HepG2 (cell line): ENCODE measurements around the gene CUL9. TPM values are rescaled to one million over a fixed set of nuclear protein-coding genes. Genes with fewer than 3 reads are reported as not detected.
A peak's percentile ranks its signal among the peaks of the same experiment; 100 is the strongest.

Experiments
- BRCA1 ChIP-seq: sonication (generic); formaldehyde crosslinking; IDR thresholded peaks from 2 replicates; pipeline ENCODE4 v1.4.0; 2020; ENCODE audit warnings: missing genetic modification reagents
- NONO ChIP-seq, 2 experiments: fragments of 450-650 bp in 1 of 2; sonication (generic) in 1 of 2; formaldehyde crosslinking in 1 of 2; IDR thresholded peaks in 1 of 2; conservative IDR thresholded peaks in 1 of 2; 2 replicates each; pipeline versions ENCODE4 v1.6.1 to v1.8.0; 2017 to 2022; ENCODE audit warnings: mild to moderate bottlenecking in 1 of 2, missing genetic modification reagents in 1 of 2, moderate library complexity in 1 of 2
- RXRA ChIP-seq: sonication (generic); formaldehyde crosslinking; IDR thresholded peaks from 2 replicates; pipeline ENCODE4 v1.5.1; 2020; ENCODE audit warnings: missing genetic modification reagents
- THYN1 ChIP-seq: sonication (generic); formaldehyde crosslinking; IDR thresholded peaks from 2 replicates; pipeline ENCODE4 v1.8.1; 2023; ENCODE audit warnings: low read depth, mild to moderate bottlenecking, moderate library complexity, missing genetic modification reagents, borderline replicate concordance
- YY1 ChIP-seq: IDR thresholded peaks from 2 replicates; pipeline ENCODE4 v1.6.1; 2011; ENCODE audit warnings: low read length, low read depth, moderate library complexity, mild to moderate bottlenecking; ENCODE audit not compliant: insufficient read depth, insufficient replicate concordance
- ZC3H13 ChIP-seq: sonication (generic); formaldehyde crosslinking; IDR thresholded peaks from 2 replicates; pipeline ENCODE4 v1.8.1; 2023; ENCODE audit warnings: mild to moderate bottlenecking, missing genetic modification reagents, moderate library complexity
- ZNF468 ChIP-seq: sonication (generic); formaldehyde crosslinking; IDR thresholded peaks from 2 replicates; pipeline ENCODE4 v1.8.0; 2022; ENCODE audit warnings: mild to moderate bottlenecking, moderate library complexity, missing genetic modification reagents
- polyA plus RNA-seq, 8 experiments: library from polyadenylated mRNA; depleted of rRNA in 3 of 8; stranded (reverse) in 7 of 8; unstranded in 1 of 8; fragments of >200 nt; fragmentation: Illumina TruSeq in 4 of 8; extraction: Trizol in 4 of 8; gene quantifications; 2 replicates each; pipeline versions ENCODE4 v1.2.1 to v1.2.3, GENCODE V29; 2011 to 2016; ENCODE audit warnings: low read depth in 4 of 8, missing spikeins in 1 of 8, mixed read lengths in 1 of 8; ENCODE audit not compliant: insufficient read depth in 1 of 8
- total RNA-seq, 5 experiments: library from RNA; depleted of rRNA; stranded (reverse); fragments of >200 nt; fragmentation: Illumina TruSeq; extraction: Trizol; gene quantifications; 2 replicates each; pipeline ENCODE4 v1.2.3, GENCODE V29; 2016; ENCODE audit warnings: low read depth in 1 of 5
- TF ChIP-seq, protein P1 (sequence below): sonication (generic); formaldehyde crosslinking; IDR thresholded peaks from 2 replicates; pipeline ENCODE4 v1.5.0; 2020; ENCODE audit warnings: missing genetic modification reagents
- TF ChIP-seq, protein P2 (sequence below): sonication (generic); formaldehyde crosslinking; IDR thresholded peaks from 2 replicates; pipeline ENCODE4 v1.8.0; 2022; ENCODE audit warnings: missing genetic modification reagents, mild to moderate bottlenecking, inconsistent platforms, borderline replicate concordance
- TF ChIP-seq, protein P3 (sequence below): IDR thresholded peaks from 2 replicates; pipeline ENCODE4 v1.6.1; 2016; ENCODE audit warnings: low read depth, missing genetic modification reagents, missing compliant biosample characterization
- TF ChIP-seq, protein P4 (sequence below): sonication (generic); formaldehyde crosslinking; IDR thresholded peaks from 2 replicates; pipeline ENCODE4 v1.5.0; 2020; ENCODE audit warnings: mild to moderate bottlenecking, missing genetic modification reagents, borderline replicate concordance

The CUL9 gene
- total and polyA plus RNA-seq, 2 of the 13 experiments (the other 11 are each of a cell fraction or from before 2014, with no cell fraction given) = 11.4 to 13.7 TPM

DNA sequence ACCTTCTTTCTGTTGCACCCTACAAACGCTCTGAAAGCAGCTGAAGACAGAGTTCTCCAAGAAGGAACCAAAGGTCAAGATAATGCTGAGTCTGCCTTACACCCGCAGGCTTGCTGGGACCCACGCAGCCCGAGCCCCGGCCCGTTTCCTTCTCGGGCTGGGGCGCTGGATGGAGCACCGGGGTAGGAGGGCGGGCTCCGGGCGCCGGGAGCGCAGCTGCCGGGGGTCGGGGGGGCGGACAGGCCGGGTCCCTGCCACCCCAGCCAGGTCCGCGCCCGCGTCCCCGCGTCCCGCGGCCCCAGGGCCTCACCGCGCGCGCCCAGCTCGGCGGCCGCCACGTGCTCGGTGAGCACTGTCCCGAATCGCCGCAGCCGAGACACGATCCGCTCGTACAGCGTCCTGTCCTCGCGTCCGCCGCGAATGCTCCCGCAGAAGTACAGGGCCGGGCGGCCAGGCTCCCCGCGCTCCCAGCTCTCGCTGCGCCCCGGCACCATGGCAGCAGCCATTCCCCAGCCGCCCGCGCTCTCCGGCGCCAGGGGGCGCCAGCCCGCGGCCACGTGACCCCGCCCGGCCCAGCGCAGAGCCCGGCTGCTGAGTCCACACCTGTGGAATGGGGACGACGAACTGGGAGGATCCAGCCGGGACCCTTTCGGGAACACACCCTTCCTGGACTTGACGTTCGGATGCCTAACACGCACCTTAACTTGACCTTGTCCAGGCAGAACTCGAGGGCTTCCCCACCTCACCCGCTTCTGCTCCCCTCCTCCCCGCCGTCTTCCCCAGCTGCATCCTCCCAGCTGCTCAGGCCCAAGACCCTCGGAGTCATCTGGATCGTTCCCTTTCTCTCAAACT is 47.2 kb downstream of the CUL9 start, which contains the start of gene DNPH1 (continued):
- peak; percentile 94 for TF ChIP-seq YY1
- TF ChIP-seq ZC3H13 (CRISPR knock-in tag) = peak; percentile 84
- 0 out of 2 replicates have a peak, but pooled peaks have one; percentile 63 for TF ChIP-seq RXRA (CRISPR knock-in tag)
- TF ChIP-seq, protein P1, sequence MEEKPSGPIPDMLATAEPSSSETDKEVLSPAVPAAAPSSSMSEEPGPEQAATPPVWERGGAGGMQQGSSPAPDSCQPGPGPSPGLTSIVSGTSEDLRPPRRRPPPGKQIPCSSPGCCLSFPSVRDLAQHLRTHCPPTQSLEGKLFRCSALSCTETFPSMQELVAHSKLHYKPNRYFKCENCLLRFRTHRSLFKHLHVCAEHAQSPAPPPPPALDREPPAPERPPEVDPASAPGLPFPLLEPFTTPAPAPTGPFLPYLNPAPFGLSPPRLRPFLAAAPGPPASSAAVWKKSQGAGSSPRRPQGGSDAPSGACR = peak; percentile 39; the same call in 1 of the 2 replicates
- TF ChIP-seq NONO (IDR thresholded peaks at IDR 0.05) = no peak
- TF ChIP-seq NONO (CRISPR knock-in tag; conservative IDR thresholded peaks at IDR 0.05) = peak; percentile 96
- TF ChIP-seq, protein P2, sequence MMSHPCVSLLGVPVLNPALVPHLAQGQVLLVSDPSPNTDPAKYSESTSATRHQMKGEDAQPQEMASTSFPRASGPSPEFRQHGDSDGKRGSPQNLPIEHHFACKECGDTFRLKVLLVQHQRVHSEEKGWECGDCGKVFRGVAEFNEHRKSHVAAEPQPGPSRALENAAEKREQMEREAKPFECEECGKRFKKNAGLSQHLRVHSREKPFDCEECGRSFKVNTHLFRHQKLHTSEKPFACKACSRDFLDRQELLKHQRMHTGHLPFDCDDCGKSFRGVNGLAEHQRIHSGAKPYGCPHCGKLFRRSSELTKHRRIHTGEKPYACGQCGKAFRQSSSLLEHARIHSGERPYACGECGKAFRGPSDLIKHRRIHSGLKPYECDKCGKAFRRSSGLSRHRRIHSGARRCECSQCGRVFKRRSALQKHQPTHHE (CRISPR knock-in tag) = no peak
- TF ChIP-seq, protein P3, sequence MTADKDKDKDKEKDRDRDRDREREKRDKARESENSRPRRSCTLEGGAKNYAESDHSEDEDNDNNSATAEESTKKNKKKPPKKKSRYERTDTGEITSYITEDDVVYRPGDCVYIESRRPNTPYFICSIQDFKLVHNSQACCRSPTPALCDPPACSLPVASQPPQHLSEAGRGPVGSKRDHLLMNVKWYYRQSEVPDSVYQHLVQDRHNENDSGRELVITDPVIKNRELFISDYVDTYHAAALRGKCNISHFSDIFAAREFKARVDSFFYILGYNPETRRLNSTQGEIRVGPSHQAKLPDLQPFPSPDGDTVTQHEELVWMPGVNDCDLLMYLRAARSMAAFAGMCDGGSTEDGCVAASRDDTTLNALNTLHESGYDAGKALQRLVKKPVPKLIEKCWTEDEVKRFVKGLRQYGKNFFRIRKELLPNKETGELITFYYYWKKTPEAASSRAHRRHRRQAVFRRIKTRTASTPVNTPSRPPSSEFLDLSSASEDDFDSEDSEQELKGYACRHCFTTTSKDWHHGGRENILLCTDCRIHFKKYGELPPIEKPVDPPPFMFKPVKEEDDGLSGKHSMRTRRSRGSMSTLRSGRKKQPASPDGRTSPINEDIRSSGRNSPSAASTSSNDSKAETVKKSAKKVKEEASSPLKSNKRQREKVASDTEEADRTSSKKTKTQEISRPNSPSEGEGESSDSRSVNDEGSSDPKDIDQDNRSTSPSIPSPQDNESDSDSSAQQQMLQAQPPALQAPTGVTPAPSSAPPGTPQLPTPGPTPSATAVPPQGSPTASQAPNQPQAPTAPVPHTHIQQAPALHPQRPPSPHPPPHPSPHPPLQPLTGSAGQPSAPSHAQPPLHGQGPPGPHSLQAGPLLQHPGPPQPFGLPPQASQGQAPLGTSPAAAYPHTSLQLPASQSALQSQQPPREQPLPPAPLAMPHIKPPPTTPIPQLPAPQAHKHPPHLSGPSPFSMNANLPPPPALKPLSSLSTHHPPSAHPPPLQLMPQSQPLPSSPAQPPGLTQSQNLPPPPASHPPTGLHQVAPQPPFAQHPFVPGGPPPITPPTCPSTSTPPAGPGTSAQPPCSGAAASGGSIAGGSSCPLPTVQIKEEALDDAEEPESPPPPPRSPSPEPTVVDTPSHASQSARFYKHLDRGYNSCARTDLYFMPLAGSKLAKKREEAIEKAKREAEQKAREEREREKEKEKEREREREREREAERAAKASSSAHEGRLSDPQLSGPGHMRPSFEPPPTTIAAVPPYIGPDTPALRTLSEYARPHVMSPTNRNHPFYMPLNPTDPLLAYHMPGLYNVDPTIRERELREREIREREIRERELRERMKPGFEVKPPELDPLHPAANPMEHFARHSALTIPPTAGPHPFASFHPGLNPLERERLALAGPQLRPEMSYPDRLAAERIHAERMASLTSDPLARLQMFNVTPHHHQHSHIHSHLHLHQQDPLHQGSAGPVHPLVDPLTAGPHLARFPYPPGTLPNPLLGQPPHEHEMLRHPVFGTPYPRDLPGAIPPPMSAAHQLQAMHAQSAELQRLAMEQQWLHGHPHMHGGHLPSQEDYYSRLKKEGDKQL (CRISPR knock-in tag) = no peak
- TF ChIP-seq ZNF468 = peak; percentile 94; the same call in 1 of the 2 replicates
- no peak for TF ChIP-seq THYN1 (CRISPR knock-in tag)
- TF ChIP-seq, protein P4, sequence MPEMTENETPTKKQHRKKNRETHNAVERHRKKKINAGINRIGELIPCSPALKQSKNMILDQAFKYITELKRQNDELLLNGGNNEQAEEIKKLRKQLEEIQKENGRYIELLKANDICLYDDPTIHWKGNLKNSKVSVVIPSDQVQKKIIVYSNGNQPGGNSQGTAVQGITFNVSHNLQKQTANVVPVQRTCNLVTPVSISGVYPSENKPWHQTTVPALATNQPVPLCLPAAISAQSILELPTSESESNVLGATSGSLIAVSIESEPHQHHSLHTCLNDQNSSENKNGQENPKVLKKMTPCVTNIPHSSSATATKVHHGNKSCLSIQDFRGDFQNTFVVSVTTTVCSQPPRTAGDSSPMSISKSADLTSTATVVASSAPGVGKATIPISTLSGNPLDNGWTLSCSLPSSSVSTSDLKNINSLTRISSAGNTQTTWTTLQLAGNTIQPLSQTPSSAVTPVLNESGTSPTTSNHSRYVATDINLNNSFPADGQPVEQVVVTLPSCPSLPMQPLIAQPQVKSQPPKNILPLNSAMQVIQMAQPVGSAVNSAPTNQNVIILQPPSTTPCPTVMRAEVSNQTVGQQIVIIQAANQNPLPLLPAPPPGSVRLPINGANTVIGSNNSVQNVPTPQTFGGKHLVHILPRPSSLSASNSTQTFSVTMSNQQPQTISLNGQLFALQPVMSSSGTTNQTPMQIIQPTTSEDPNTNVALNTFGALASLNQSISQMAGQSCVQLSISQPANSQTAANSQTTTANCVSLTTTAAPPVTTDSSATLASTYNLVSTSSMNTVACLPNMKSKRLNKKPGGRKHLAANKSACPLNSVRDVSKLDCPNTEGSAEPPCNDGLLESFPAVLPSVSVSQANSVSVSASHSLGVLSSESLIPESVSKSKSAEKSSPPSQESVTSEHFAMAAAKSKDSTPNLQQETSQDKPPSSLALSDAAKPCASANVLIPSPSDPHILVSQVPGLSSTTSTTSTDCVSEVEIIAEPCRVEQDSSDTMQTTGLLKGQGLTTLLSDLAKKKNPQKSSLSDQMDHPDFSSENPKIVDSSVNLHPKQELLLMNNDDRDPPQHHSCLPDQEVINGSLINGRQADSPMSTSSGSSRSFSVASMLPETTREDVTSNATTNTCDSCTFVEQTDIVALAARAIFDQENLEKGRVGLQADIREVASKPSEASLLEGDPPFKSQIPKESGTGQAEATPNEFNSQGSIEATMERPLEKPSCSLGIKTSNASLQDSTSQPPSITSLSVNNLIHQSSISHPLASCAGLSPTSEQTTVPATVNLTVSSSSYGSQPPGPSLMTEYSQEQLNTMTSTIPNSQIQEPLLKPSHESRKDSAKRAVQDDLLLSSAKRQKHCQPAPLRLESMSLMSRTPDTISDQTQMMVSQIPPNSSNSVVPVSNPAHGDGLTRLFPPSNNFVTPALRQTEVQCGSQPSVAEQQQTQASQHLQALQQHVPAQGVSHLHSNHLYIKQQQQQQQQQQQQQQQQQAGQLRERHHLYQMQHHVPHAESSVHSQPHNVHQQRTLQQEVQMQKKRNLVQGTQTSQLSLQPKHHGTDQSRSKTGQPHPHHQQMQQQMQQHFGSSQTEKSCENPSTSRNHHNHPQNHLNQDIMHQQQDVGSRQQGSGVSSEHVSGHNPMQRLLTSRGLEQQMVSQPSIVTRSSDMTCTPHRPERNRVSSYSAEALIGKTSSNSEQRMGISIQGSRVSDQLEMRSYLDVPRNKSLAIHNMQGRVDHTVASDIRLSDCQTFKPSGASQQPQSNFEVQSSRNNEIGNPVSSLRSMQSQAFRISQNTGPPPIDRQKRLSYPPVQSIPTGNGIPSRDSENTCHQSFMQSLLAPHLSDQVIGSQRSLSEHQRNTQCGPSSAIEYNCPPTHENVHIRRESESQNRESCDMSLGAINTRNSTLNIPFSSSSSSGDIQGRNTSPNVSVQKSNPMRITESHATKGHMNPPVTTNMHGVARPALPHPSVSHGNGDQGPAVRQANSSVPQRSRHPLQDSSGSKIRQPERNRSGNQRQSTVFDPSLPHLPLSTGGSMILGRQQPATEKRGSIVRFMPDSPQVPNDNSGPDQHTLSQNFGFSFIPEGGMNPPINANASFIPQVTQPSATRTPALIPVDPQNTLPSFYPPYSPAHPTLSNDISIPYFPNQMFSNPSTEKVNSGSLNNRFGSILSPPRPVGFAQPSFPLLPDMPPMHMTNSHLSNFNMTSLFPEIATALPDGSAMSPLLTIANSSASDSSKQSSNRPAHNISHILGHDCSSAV (CRISPR knock-in tag) = no peak
- peak; percentile 82; the same call in 1 of the 2 replicates for TF ChIP-seq BRCA1 (CRISPR knock-in tag)
